GM12878 (cell line): ENCODE data around the gene ARFGAP3. TPM values are rescaled to one million over a fixed set of nuclear protein-coding genes. Genes with fewer than 3 reads are reported as not detected.

ENCODE experiments used
- ATAC-seq: fragments of 200-7000 bp; cut with Tn5 transposase; 3 replicates; pipeline ENCODE4 v1.9.1; 2020; ENCODE audit warnings: mild to moderate bottlenecking, moderate library complexity
- BruUV-seq: library from RNA; stranded (reverse); fragments of 400-500 nt; replicated peaks from 2 replicates; lab custom pipeline; 2021; lab: Mats Ljungman, UMichigan
- CTCF ChIA-PET: fragments of 300-600 bp; sonication (Branson Sonifier 250); formaldehyde crosslinking; extraction: SDS; loops from one replicate; lab custom pipeline; 2021; ENCODE audit warnings: inconsistent platforms; lab: Yijun Ruan, JAX
- POLR2A ChIA-PET: fragments of 350-600 bp; formaldehyde crosslinking; extraction: SDS; loops from one replicate; lab custom pipeline; 2021; ENCODE audit warnings: inconsistent platforms; lab: Charles Lee
- RAD21 ChIA-PET: fragments of 300-600 bp; sonication (Branson Sonifier 250); formaldehyde crosslinking; loops from one replicate; lab custom pipeline; 2023; ENCODE audit warnings: antibody characterized with exemption; ENCODE audit not compliant: unreplicated experiment; lab: Charles Lee
- SMC1A ChIA-PET: fragments of 300-600 bp; sonication (Branson Sonifier 250); formaldehyde crosslinking; loops from one replicate; lab custom pipeline; 2023; ENCODE audit not compliant: unreplicated experiment, uncharacterized antibody; lab: Charles Lee
- DNase-seq: peaks from one replicate; pipeline ENCODE4 v3.0.0-alpha.2; 2011; ENCODE audit warnings: low read depth, low spot score
- FAIRE-seq: peaks from 3 replicates; lab custom pipeline; 2011; peaks lifted over from hg19 to GRCh38; lab: Jason Lieb, UNC
- H2AFZ ChIP-seq: 2 replicates; pipeline ENCODE4 v1.6.0; 2011; ENCODE audit warnings: low read depth, low read length, control low read depth; ENCODE audit not compliant: control insufficient read depth
- H3K27ac ChIP-seq: 2 replicates; pipeline ENCODE4 v1.5.1; 2011; ENCODE audit warnings: control low read depth; ENCODE audit not compliant: control insufficient read depth, insufficient read depth
- H3K27me3 ChIP-seq, 2 experiments: replicated peaks in 1 of 2; 2 replicates each; pipeline versions ENCODE4 v1.6.0 to v1.6.1; 2011; ENCODE audit warnings: low read length in 1 of 2; ENCODE audit not compliant: control insufficient read depth in 2 of 2, insufficient read depth in 2 of 2
- H3K36me3 ChIP-seq, 2 experiments: 2 replicates each; pipeline ENCODE4 v1.5.1; 2011; ENCODE audit warnings: low read length in 1 of 2; ENCODE audit not compliant: control insufficient read depth in 2 of 2, insufficient read depth in 2 of 2
- H3K4me1 ChIP-seq: 2 replicates; pipeline ENCODE4 v1.6.1; 2011; ENCODE audit warnings: mild to moderate bottlenecking, low read length, moderate library complexity, mixed read lengths; ENCODE audit not compliant: control insufficient read depth, insufficient read depth
- H3K4me2 ChIP-seq: 2 replicates; pipeline ENCODE4 v1.6.0; 2011; ENCODE audit warnings: control low read depth; ENCODE audit not compliant: control insufficient read depth, insufficient read depth
- H3K4me3 ChIP-seq: fragments of 200-600 bp; sonication (generic); 2 replicates; pipeline ENCODE4 v1.5.1; 2016
- H3K79me2 ChIP-seq: 2 replicates; pipeline ENCODE4 v1.6.0; 2011; ENCODE audit warnings: low read length; ENCODE audit not compliant: control insufficient read depth, insufficient read depth
- H3K9ac ChIP-seq: 2 replicates; pipeline ENCODE4 v1.8.0; 2011; ENCODE audit warnings: low read length, control low read depth, mixed read lengths; ENCODE audit not compliant: control insufficient read depth, insufficient read depth
- H3K9me3 ChIP-seq: replicated peaks from 3 replicates; pipeline ENCODE4 v1.5.1; 2011; ENCODE audit warnings: mild to moderate bottlenecking, low read length; ENCODE audit not compliant: control insufficient read depth, insufficient read depth
- H4K20me1 ChIP-seq: 2 replicates; pipeline ENCODE4 v1.6.0; 2011; ENCODE audit not compliant: control insufficient read depth, insufficient read depth
- BACH1 ChIP-seq: fragments of 450-650 bp; IDR thresholded peaks from 2 replicates; pipeline ENCODE4 v1.6.1; 2017; ENCODE audit warnings: mild to moderate bottlenecking, borderline replicate concordance
- JUNB ChIP-seq: IDR thresholded peaks from 2 replicates; pipeline ENCODE4 v1.6.1; 2016; ENCODE audit warnings: antibody characterized with exemption, mild to moderate bottlenecking
- KLF5 ChIP-seq: fragments of 450-650 bp; IDR thresholded peaks from 2 replicates; pipeline ENCODE4 v1.6.1; 2014; ENCODE audit warnings: mild to moderate bottlenecking; ENCODE audit not compliant: partially characterized antibody
- RELA ChIP-seq: fragments of 450-650 bp; IDR thresholded peaks from 2 replicates; pipeline ENCODE4 v1.8.0; 2014; ENCODE audit warnings: borderline replicate concordance; ENCODE audit not compliant: partially characterized antibody
- ZNF384 ChIP-seq: IDR thresholded peaks from 2 replicates; pipeline ENCODE4 v1.6.1; 2012; ENCODE audit warnings: low read depth, mild to moderate bottlenecking, low read length, improper control_type of control experiment, borderline replicate concordance
- whole genome bisulfite sequencing: methylation state at CpG from one replicate; pipeline ENCODE4 v1.1.6; 2016; ENCODE audit warnings: low lambda C conversion rate; ENCODE audit not compliant: insufficient replicate concordance, insufficient coverage; ENCODE audit errors: missing lambda C conversion rate; 5-methylcytosine and 5-hydroxymethylcytosine counted together
- in situ Hi-C: fragments of 300-500 bp; cut with MboI; formaldehyde crosslinking; loops from 9 replicates; pipeline ENCODE4 v1.14.3; 2018; ENCODE audit warnings: mixed read lengths
- intact Hi-C: fragments of 100-400 bp; cut with micrococcal nuclease; formaldehyde crosslinking; loops from one replicate; pipeline ENCODE4 v1.14.2; 2022; ENCODE audit not compliant: unreplicated experiment
- polyA plus RNA-seq, 11 experiments: library from polyadenylated mRNA; depleted of rRNA in 4 of 11; unstranded in 6 of 11; stranded (reverse) in 5 of 11; fragments of >200 nt; fragmentation: Nextera tagmentation in 4 of 11; fragmentation: Illumina TruSeq in 1 of 11; extraction: Ambion mirVana in 4 of 11; extraction: Trizol in 1 of 11; gene quantifications; 1 replicate in 1 of 11; 2 replicates in 10 of 11; pipeline versions ENCODE4 v1.2.1 to v1.2.3, GENCODE V29; 2011 to 2016; ENCODE audit warnings: inconsistent platforms in 2 of 11, missing spikeins in 2 of 11, low read depth in 1 of 11
- total RNA-seq, 4 experiments: library from RNA; depleted of rRNA in 3 of 4; stranded (reverse); fragments of >200 nt in 3 of 4; fragmentation: Illumina TruSeq in 1 of 4; extraction: Trizol in 1 of 4; gene quantifications; 2 replicates each; pipeline versions ENCODE4 v1.2.1 to v1.2.3, GENCODE V29; 2013 to 2021
- TF ChIP-seq, protein P1 (sequence below): fragments of 450-650 bp; IDR thresholded peaks from 2 replicates; pipeline ENCODE4 v1.6.1; 2018; ENCODE audit warnings: borderline replicate concordance, mild to moderate bottlenecking; ENCODE audit not compliant: partially characterized antibody
- TF ChIP-seq, protein P2 (sequence below): fragments of 450-650 bp; IDR thresholded peaks from 2 replicates; pipeline ENCODE4 v1.6.1; 2017; ENCODE audit warnings: low read depth, mild to moderate bottlenecking, moderate library complexity
- TF ChIP-seq, protein P3 (sequence below): fragments of 450-650 bp; IDR thresholded peaks from 2 replicates; pipeline ENCODE4 v1.6.1; 2016; ENCODE audit warnings: mild to moderate bottlenecking

Gene ARFGAP3
- total and polyA plus RNA-seq, 10 of the 15 experiments (the other 5 are each of a cell fraction or from before 2014, with no cell fraction given), result 29.7 to 50.8 (median 39.5) TPM

DNA sequence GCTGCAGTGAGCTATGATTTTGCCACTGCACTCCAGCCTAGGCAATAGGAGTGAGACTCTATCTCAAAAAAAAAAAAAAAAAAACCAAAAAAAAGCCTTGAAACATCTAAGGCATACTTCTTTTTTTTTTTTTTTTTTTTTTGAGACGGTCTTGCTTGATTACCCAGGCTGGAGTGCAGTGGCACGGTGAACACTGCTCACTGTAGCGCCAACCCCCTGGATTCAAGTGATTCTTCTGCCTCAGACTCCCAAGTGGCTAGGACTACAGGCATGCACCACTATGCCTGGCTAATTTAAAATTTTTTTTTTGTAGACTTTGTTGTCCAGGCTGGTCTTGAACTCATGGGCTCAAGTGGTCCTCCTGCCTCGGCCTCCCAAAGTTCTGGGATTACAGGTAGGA is 19.5 kb downstream of the ARFGAP3 start (continued):
- TF ChIP-seq, protein P1, sequence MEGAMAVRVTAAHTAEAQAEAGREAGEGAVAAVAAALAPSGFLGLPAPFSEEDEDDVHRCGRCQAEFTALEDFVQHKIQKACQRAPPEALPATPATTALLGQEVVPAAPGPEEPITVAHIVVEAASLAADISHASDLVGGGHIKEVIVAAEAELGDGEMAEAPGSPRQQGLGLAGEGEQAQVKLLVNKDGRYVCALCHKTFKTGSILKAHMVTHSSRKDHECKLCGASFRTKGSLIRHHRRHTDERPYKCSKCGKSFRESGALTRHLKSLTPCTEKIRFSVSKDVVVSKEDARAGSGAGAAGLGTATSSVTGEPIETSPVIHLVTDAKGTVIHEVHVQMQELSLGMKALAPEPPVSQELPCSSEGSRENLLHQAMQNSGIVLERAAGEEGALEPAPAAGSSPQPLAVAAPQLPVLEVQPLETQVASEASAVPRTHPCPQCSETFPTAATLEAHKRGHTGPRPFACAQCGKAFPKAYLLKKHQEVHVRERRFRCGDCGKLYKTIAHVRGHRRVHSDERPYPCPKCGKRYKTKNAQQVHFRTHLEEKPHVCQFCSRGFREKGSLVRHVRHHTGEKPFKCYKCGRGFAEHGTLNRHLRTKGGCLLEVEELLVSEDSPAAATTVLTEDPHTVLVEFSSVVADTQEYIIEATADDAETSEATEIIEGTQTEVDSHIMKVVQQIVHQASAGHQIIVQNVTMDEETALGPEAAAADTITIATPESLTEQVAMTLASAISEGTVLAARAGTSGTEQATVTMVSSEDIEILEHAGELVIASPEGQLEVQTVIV, result no peak
- no peak for TF ChIP-seq JUNB
- no peak for TF ChIP-seq RELA
- TF ChIP-seq KLF5, result no peak
- TF ChIP-seq, protein P2, sequence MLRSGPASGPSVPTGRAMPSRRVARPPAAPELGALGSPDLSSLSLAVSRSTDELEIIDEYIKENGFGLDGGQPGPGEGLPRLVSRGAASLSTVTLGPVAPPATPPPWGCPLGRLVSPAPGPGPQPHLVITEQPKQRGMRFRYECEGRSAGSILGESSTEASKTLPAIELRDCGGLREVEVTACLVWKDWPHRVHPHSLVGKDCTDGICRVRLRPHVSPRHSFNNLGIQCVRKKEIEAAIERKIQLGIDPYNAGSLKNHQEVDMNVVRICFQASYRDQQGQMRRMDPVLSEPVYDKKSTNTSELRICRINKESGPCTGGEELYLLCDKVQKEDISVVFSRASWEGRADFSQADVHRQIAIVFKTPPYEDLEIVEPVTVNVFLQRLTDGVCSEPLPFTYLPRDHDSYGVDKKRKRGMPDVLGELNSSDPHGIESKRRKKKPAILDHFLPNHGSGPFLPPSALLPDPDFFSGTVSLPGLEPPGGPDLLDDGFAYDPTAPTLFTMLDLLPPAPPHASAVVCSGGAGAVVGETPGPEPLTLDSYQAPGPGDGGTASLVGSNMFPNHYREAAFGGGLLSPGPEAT, result no peak
- TF ChIP-seq, protein P3, sequence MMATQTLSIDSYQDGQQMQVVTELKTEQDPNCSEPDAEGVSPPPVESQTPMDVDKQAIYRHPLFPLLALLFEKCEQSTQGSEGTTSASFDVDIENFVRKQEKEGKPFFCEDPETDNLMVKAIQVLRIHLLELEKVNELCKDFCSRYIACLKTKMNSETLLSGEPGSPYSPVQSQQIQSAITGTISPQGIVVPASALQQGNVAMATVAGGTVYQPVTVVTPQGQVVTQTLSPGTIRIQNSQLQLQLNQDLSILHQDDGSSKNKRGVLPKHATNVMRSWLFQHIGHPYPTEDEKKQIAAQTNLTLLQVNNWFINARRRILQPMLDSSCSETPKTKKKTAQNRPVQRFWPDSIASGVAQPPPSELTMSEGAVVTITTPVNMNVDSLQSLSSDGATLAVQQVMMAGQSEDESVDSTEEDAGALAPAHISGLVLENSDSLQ, result no peak

DNA sequence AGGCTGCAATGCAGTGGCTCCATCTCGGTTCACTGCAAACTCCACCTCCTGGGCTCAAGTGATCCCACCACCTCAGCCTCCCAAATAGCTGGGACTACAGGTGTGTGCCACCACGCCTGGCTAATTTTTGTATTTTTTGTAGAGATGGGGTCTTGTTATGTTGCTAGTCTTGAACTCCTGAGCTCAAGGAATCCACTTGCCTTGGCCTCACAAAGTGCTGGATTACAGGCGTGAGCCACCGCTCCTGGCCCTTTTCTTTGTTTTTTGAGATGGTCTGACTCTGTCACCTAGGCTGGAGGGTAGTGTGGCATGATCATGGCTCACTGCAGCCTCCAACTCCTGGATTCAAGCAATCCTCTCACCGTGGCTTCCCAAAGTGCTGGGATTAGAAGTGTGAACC is 21.0 kb downstream of the ARFGAP3 start:
- WGBS, result 99% methylated on average over 5 of the region's 5 CpGs
- no TSS peak for BruUV-seq
- H3K4me1 ChIP-seq, result peaks cover 27% of the 10 kb centered on the region
- FAIRE-seq (no peak), ATAC-seq (no peak), DNase-seq (no peak)
- intact Hi-C loops (no loop called here), in situ Hi-C loops (no loop called here)
- no peaks in the 10 kb centered on the region for H4K20me1 ChIP-seq
- CTCF ChIA-PET, result interaction anchor here (0.6 to 1.4 kb wide), 2 partner anchors 10 to 32 kb away, joined by 3 to 4 read pairs; no protein-coding TSS in a partner anchor
- POLR2A ChIA-PET, result interaction anchor here (0.7 to 1.2 kb wide), 3 partner anchors 20 to 180 kb away, joined by 3 to 5 read pairs (median 4); no protein-coding TSS in a partner anchor
- TF ChIP-seq BACH1 (no peak), ZNF384 (no peak)
- H3K27me3 ChIP-seq, result no peaks in the 10 kb centered on the region
- H3K36me3 ChIP-seq, result peaks cover 3 to 25% of the 10 kb centered on the region in 2 experiments
- no peak overlapping the region for H3K4me2 ChIP-seq
- no peaks in the 10 kb centered on the region; the same call in 2 of the 3 replicates for H3K9me3 ChIP-seq
- H3K9ac ChIP-seq, result no peak overlapping the region
- H2AFZ ChIP-seq, result no peak overlapping the region
- no peak overlapping the region for H3K27ac ChIP-seq
- SMC1A ChIA-PET, result interaction anchor here (1.5 to 2.8 kb wide), 3 partner anchors 12 to 31 kb away, joined by 4 to 11 read pairs (median 5); no protein-coding TSS in a partner anchor
- H3K4me3 ChIP-seq, result no peak overlapping the region
- RAD21 ChIA-PET, result interaction anchor here (0.7 kb wide), 1 partner anchor 1098 kb away, joined by 3 read pairs; no protein-coding TSS in a partner anchor
- H3K79me2 ChIP-seq, result no peaks in the 10 kb centered on the region
